NT2/D1 (cell line): Measurements from ENCODE around the gene SPRR1A.

Experiments used
- SUZ12 ChIP-seq: IDR thresholded peaks from 2 replicates; pipeline ENCODE4 v1.6.1; 2011; ENCODE audit not compliant: insufficient read length, insufficient read depth; ENCODE audit errors: extremely low read depth
- YY1 ChIP-seq: IDR thresholded peaks from 2 replicates; pipeline ENCODE4 v1.6.1; 2011; ENCODE audit not compliant: insufficient read length, insufficient read depth
- ZNF274 ChIP-seq: IDR thresholded peaks from 2 replicates; pipeline ENCODE4 v1.6.1; 2011; ENCODE audit warnings: mild to moderate bottlenecking, low read depth, low read length

GRCh38 chr1:152967201-152967600 is 16.7 kb upstream of the SPRR1A start:
- TF ChIP-seq YY1: no peak
- TF ChIP-seq ZNF274: no peak
- TF ChIP-seq SUZ12: no peak
